GM23248 (cell line): ENCODE measurements around the gene PGA3.
"Not testable (repeated sequence)": the region's sequence is repeated elsewhere in the genome, so short reads cannot be mapped to it uniquely, and the experiment has no call there.

Source experiments
- EZH2 ChIP-seq: fragments of 200-600 bp; sonication (generic); IDR thresholded peaks from 2 replicates; pipeline ENCODE4 v1.6.1; 2018; ENCODE audit warnings: antibody characterized with exemption, mild to moderate bottlenecking; ENCODE audit not compliant: insufficient read depth, poor library complexity, severe bottlenecking
- EZH2phosphoT487 ChIP-seq: fragments of 200-600 bp; sonication (generic); IDR thresholded peaks from 2 replicates; pipeline ENCODE4 v1.6.1; 2018; ENCODE audit warnings: antibody characterized with exemption, moderate library complexity, mild to moderate bottlenecking, low read depth; ENCODE audit not compliant: insufficient read depth

DNA sequence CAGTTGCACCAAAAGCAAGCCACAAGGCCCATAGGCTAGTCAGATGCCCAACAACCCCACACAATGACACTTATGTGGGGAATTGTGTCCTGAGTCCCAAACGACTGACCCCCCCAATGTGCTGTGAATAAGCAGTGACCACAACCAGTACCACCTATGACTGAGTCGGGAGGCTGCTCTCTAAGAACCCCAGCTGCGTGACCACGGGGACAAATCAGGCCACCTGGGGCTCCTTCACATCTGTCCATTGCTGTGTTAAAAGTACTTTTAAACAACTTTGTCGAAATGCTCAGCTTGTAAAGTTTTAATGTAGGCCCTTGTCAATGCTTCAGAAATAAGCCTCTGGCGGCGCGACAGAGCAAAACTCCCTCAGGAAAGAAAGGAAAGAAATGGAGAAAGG lies 37.0 kb downstream of the PGA3 start:
- not testable (repeated sequence) for TF ChIP-seq EZH2, EZH2phosphoT487
